Psoas muscle (tissue), 8 donors: Measurements from ENCODE around the gene PSG6. TPM values are rescaled to one million over a fixed set of nuclear protein-coding genes. Genes with fewer than 3 reads are reported as not detected.
"Not testable (repeated sequence)": the region's sequence is repeated elsewhere in the genome, so short reads cannot be mapped to it uniquely, and the experiment has no call there.

Source experiments
- ATAC-seq, 4 donors: fragments of 200-7000 bp; cut with Tn5 transposase; one replicate each; pipeline ENCODE4 v1.9.1; 2020; ENCODE audit warnings: moderate library complexity in 3 of 4, mild to moderate bottlenecking in 2 of 4
- DNase-seq, 2 donors: peaks; one replicate each; pipeline ENCODE4 v3.0.0-alpha.2; 2020
- H3K27ac ChIP-seq: fragments of 200-600 bp; one replicate; pipeline ENCODE4 v1.8.0; 2022
- H3K27me3 ChIP-seq, 3 donors: fragments of 200-600 bp in 1 of 3; one replicate each; pipeline versions ENCODE4 v1.6.1 to v1.8.0; 2013 to 2022; ENCODE audit warnings: low read length in 2 of 3, mild to moderate bottlenecking in 2 of 3, moderate library complexity in 1 of 3; ENCODE audit not compliant: insufficient read depth in 3 of 3
- H3K36me3 ChIP-seq, 2 donors: fragments of 200-600 bp in 1 of 2; one replicate each; pipeline versions ENCODE4 v1.6.1 to v1.8.0; 2013 to 2022; ENCODE audit warnings: low read depth in 1 of 2, mild to moderate bottlenecking in 1 of 2, moderate library complexity in 1 of 2; ENCODE audit not compliant: insufficient read depth in 1 of 2
- H3K4me1 ChIP-seq: fragments of 200-600 bp; one replicate; pipeline ENCODE4 v1.8.0; 2022
- H3K4me3 ChIP-seq: fragments of 200-600 bp; one replicate; pipeline ENCODE4 v1.8.0; 2022; ENCODE audit warnings: mild to moderate bottlenecking
- H3K9me3 ChIP-seq: fragments of 200-600 bp; one replicate; pipeline ENCODE4 v1.8.0; 2022
- CTCF ChIP-seq: fragments of 200-600 bp; IDR thresholded peaks from one replicate; pipeline ENCODE4 v1.8.0; 2022; ENCODE audit warnings: antibody characterized with exemption
- WGBS, 3 donors: extraction: QIAGEN DNeasy Blood & Tissue Kit; methylation state at CpG; one replicate each; pipeline versions ENCODE4 v1.1.6 to v1.1.7; 2013; 5-methylcytosine and 5-hydroxymethylcytosine counted together
- intact Hi-C, 2 donors: fragments of 100-400 bp; cut with DNase I; formaldehyde crosslinking; loops; one replicate each; pipeline versions ENCODE4 v1.11.0 to v1.14.2; 2022
- long read RNA-seq, 2 donors: library from polyadenylated mRNA; unstranded; transcript quantifications; one replicate each; pipeline ENCODE4 v2.0.0, GENCODE V29; 2021
- polyA plus RNA-seq, 3 donors: library from polyadenylated mRNA; stranded (reverse); fragments of 200-250 nt; gene quantifications; one replicate each; pipeline ENCODE4 v1.2.3, GENCODE V29; 2013
- total RNA-seq, 4 donors: library from RNA; stranded (reverse); fragmentation: NEBNext Ultra II Directional in 2 of 4; extraction: Animal tissue kit (Norgen Biotek cat#: 25700) in 2 of 4; gene quantifications; one replicate each; pipeline versions ENCODE4 v1.2.1 to v1.2.4, GENCODE V29; 2021 to 2023
- donor health status: healthy with polysubstance abuse.
- donor health status: DM: no; HTN: no; CAD: no; lungs with moderate emphysema.
- donor health status: Bipolar disorder and iron deficiency.
- donor health status: healthy.
- donor health status: DM: yes; HTN: yes; CAD: no.
- donor health status: DM: no; HTN: no; CAD: no.
- donor health status: DM: no; HTN: no; CAD: no.
- donor health status: DM: yes; HTN: yes; CAD: no.

PSG6 gene
- total RNA-seq (not detected), polyA plus RNA-seq (not detected)
- long read RNA-seq, donor 1 = 0 reads
- long read RNA-seq, donor 2 = 0 reads

GRCh38 chr19:42917634-42918033 lies at the start of gene PSG6:
TSS of gene PSG6 (minus strand) at chr19:42917894. CDS start at chr19:42917792, 102 bp downstream.
- H3K9me3 ChIP-seq, H3K4me3 ChIP-seq, ATAC-seq, H3K27ac ChIP-seq, intact Hi-C loops, DNase-seq, H3K36me3 ChIP-seq, H3K27me3 ChIP-seq, H3K4me1 ChIP-seq: not testable (repeated sequence)
- 64 to 86% (median 80%) methylated on average over 1 of the region's 1 CpG for WGBS, 3 donors

- ATAC-seq = no peak
- TF ChIP-seq CTCF = no peak
- peaks cover 0 to 2% (median 0%) of the 10 kb centered on the region in 3 donors for H3K27me3 ChIP-seq
- no peaks in the 10 kb centered on the region for H3K4me1 ChIP-seq
- intact Hi-C loops = no loop called here
- WGBS, 3 donors = 81 to 87% (median 85%) methylated on average over 2 of the region's 2 CpGs
- no peaks in the 10 kb centered on the region for H3K36me3 ChIP-seq
- H3K9me3 ChIP-seq = no peaks in the 10 kb centered on the region
- no peak overlapping the region for H3K27ac ChIP-seq
- H3K4me3 ChIP-seq = no peak overlapping the region
- no peak for DNase-seq
Observed at GRCh38 chr19:42965176-42965575, 47.5 kb upstream of the PSG6 start.

GRCh38 chr19:42961119-42961518 lies 43.4 kb upstream of the PSG6 start:
- no peaks in the 10 kb centered on the region for H3K4me1 ChIP-seq
- no peak overlapping the region for H3K4me3 ChIP-seq
- H3K36me3 ChIP-seq = no peaks in the 10 kb centered on the region
- TF ChIP-seq CTCF = no peak
- peaks cover 0 to 2% (median 0%) of the 10 kb centered on the region in 3 donors for H3K27me3 ChIP-seq
- intact Hi-C loops = no loop called here
- no peak overlapping the region for H3K27ac ChIP-seq
- ATAC-seq (no peak), DNase-seq (no peak)
- H3K9me3 ChIP-seq = no peaks in the 10 kb centered on the region
- 70 to 84% (median 82%) methylated on average over 6 of the region's 6 CpGs for WGBS, 3 donors

- 59 to 65% (median 60%) methylated on average over 4 of the region's 4 CpGs for WGBS, 3 donors
- ATAC-seq, H3K4me3 ChIP-seq, H3K4me1 ChIP-seq, DNase-seq, intact Hi-C loops, H3K27me3 ChIP-seq, H3K27ac ChIP-seq, H3K9me3 ChIP-seq, H3K36me3 ChIP-seq: not testable (repeated sequence)
Observed at GRCh38 chr19:42952126-42952525, 34.4 kb upstream of the PSG6 start.

- WGBS, 3 donors = 44 to 59% (median 54%) methylated on average over 2 of the region's 2 CpGs
- H3K36me3 ChIP-seq, H3K4me1 ChIP-seq, H3K27ac ChIP-seq, intact Hi-C loops, ATAC-seq, H3K9me3 ChIP-seq, H3K27me3 ChIP-seq, DNase-seq, H3K4me3 ChIP-seq: not testable (repeated sequence)
Observed at GRCh38 chr19:42951476-42951875, 33.8 kb upstream of the PSG6 start.

GRCh38 chr19:42942187-42942789 lies 24.6 kb upstream of the PSG6 start:
- Histone ChIP-seq H3K4me3 (no peak overlapping the region), H3K9me3 (no peaks in the 10 kb centered on the region), H3K4me1 (no peaks in the 10 kb centered on the region), H3K36me3 (no peaks in the 10 kb centered on the region), H3K27me3 (no peaks in the 10 kb centered on the region), H3K27ac (no peak overlapping the region)
- TF ChIP-seq CTCF = no peak
- ATAC-seq = no peak
- no peak for DNase-seq
- WGBS, 3 donors = 33 to 47% (median 41%) methylated on average over 13 of the region's 13 CpGs
- intact Hi-C loops = no loop called here

GRCh38 chr19:42937107-42937506 lies 19.4 kb upstream of the PSG6 start, which contains the start of gene PSG7:
TSS of gene PSG7 (minus strand) at chr19:42937207. CDS start at chr19:42937076, 131 bp downstream.
- H3K4me3 ChIP-seq, H3K27me3 ChIP-seq, H3K36me3 ChIP-seq, ATAC-seq, H3K9me3 ChIP-seq, intact Hi-C loops, DNase-seq, H3K27ac ChIP-seq, H3K4me1 ChIP-seq: not testable (repeated sequence)
- WGBS, 3 donors = 73 to 92% (median 81%) methylated on average over 3 of the region's 3 CpGs

GRCh38 chr19:42934726-42935125 lies 17.0 kb upstream of the PSG6 start:
- H3K27ac ChIP-seq, H3K9me3 ChIP-seq, ATAC-seq, intact Hi-C loops, DNase-seq, H3K27me3 ChIP-seq, H3K36me3 ChIP-seq, H3K4me3 ChIP-seq, H3K4me1 ChIP-seq: not testable (repeated sequence)

- H3K27ac ChIP-seq, H3K36me3 ChIP-seq, intact Hi-C loops, ATAC-seq, H3K4me1 ChIP-seq, DNase-seq, H3K27me3 ChIP-seq, H3K9me3 ChIP-seq, H3K4me3 ChIP-seq: not testable (repeated sequence)
Observed at GRCh38 chr19:42934183-42934582, 16.5 kb upstream of the PSG6 start.
